Gastroesophageal sphincter (tissue), 4 donors: ENCODE measurements around the gene ABCF1. TPM values are rescaled to one million over a fixed set of nuclear protein-coding genes. Genes with fewer than 3 reads are reported as not detected.

Source experiments
- ATAC-seq: fragments of 150-250 bp; one replicate; pipeline ENCODE4 v1.9.1; 2016; ENCODE audit warnings: mild to moderate bottlenecking, moderate library complexity
- H3K27ac ChIP-seq, 4 donors: fragments of 200-600 bp; sonication (generic) in 3 of 4; 1 replicate in 3 of 4; 2 replicates in 1 of 4; pipeline ENCODE4 v1.5.1; 2016 to 2019
- H3K27me3 ChIP-seq: fragments of 200-600 bp; sonication (generic); one replicate; pipeline ENCODE4 v1.5.1; 2019
- H3K36me3 ChIP-seq, 2 donors: fragments of 200-600 bp; sonication (generic); one replicate each; pipeline ENCODE4 v1.5.1; 2019; ENCODE audit warnings: control low read depth in 1 of 2
- H3K4me1 ChIP-seq, 3 donors: fragments of 200-600 bp; sonication (generic); 1 replicate in 2 of 3; 2 replicates in 1 of 3; pipeline ENCODE4 v1.5.1; 2016 to 2019; ENCODE audit warnings: control low read depth in 2 of 3
- H3K4me3 ChIP-seq, 2 donors: fragments of 200-600 bp; sonication (generic); one replicate each; pipeline ENCODE4 v1.5.1; 2019; ENCODE audit warnings: mild to moderate bottlenecking in 1 of 2, moderate library complexity in 1 of 2
- H3K9me3 ChIP-seq, 3 donors: fragments of 200-600 bp; sonication (generic); one replicate each; pipeline ENCODE4 v1.5.1; 2017 to 2019; ENCODE audit warnings: control low read depth in 2 of 3
- EP300 ChIP-seq: sonication (generic); formaldehyde crosslinking; IDR thresholded peaks from one replicate; pipeline ENCODE4 v1.6.1; 2017; ENCODE audit warnings: antibody characterized with exemption, mild to moderate bottlenecking
- POLR2A ChIP-seq, 2 donors: fragments of 450-650 bp; IDR thresholded peaks; one replicate each; pipeline ENCODE4 v1.6.1; 2017; ENCODE audit warnings: antibody characterized with exemption in 2 of 2, mild to moderate bottlenecking in 2 of 2, moderate library complexity in 1 of 2
- POLR2AphosphoS5 ChIP-seq: sonication (generic); formaldehyde crosslinking; IDR thresholded peaks from one replicate; pipeline ENCODE4 v1.6.1; 2017; ENCODE audit warnings: antibody characterized with exemption
- WGBS, 2 donors: methylation state at CpG; one replicate each; pipeline ENCODE4 v1.1.5; 2018; ENCODE audit warnings: low coverage in 1 of 2; 5-methylcytosine and 5-hydroxymethylcytosine counted together
- total RNA-seq, 4 donors: library from RNA; depleted of rRNA; stranded (reverse); fragments of >200 nt; gene quantifications; one replicate each; pipeline ENCODE4 v1.1.0, GENCODE V29; 2016
- TF ChIP-seq, protein P1 (sequence below), 4 experiments: fragments of 200-600 bp in 2 of 4; fragments of 450-650 bp in 2 of 4; sonication (generic) in 1 of 4; IDR thresholded peaks; one replicate each; pipeline ENCODE4 v1.5.1; 2017 to 2019; ENCODE audit warnings: antibody characterized with exemption in 4 of 4, mild to moderate bottlenecking in 2 of 4, moderate library complexity in 2 of 4

ABCF1 gene
- total RNA-seq, 4 donors from 2014 or later = 42.8 to 63.6 (median 47.4) TPM

DNA sequence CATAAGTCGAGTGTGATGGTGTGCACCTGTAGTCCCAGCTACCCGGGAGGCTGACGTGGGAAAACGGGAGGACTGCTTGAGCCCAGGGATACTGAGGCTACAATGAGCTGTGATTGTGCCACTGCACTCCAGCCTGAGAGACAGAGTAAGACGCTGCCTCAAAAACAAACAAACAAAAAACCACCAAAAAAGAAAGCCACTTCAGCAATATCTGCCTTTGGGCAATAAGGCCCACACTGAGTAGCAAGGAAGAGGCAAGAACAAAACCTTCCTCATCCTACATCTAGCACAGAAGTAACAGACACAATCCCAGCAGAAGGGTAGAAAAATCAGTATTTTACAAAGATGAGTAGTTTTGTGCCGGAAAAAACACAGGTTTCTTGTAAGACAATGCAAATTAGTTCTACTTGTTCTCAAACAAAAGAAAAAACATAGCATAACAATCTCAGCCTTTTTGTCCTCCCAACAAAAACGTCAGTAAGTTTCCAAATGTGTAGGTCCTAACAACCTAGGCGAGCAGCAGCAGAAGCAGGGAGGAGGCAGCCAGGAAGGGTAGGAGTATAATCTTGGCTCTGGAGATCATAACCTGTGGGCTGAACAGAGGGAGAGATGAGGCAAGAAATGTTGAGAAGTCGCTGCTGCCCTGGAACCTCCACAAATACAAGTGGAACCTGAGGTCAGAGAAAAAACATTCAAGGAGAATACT is 40.1 kb downstream of the ABCF1 start:
- WGBS, 2 donors = 57 to 61% methylated on average over 3 to 5 of the region's 9 CpGs
- Histone ChIP-seq H3K27me3 (no peaks in the 10 kb centered on the region), H3K27ac (peak overlapping the region in 2 of 4 donors; percentile 39 to 92), H3K4me1 (peaks cover 30 to 77% (median 35%) of the 10 kb centered on the region in 3 donors), H3K36me3 (peaks cover 0 to 35% of the 10 kb centered on the region in 2 donors), H3K4me3 (no peak overlapping the region), H3K9me3 (no peaks in the 10 kb centered on the region)
- no peak for ATAC-seq
- TF ChIP-seq EP300 (no peak), POLR2A (IDR thresholded peaks at IDR 0.05) (no peak), POLR2AphosphoS5 (no peak)
- TF ChIP-seq, protein P1, sequence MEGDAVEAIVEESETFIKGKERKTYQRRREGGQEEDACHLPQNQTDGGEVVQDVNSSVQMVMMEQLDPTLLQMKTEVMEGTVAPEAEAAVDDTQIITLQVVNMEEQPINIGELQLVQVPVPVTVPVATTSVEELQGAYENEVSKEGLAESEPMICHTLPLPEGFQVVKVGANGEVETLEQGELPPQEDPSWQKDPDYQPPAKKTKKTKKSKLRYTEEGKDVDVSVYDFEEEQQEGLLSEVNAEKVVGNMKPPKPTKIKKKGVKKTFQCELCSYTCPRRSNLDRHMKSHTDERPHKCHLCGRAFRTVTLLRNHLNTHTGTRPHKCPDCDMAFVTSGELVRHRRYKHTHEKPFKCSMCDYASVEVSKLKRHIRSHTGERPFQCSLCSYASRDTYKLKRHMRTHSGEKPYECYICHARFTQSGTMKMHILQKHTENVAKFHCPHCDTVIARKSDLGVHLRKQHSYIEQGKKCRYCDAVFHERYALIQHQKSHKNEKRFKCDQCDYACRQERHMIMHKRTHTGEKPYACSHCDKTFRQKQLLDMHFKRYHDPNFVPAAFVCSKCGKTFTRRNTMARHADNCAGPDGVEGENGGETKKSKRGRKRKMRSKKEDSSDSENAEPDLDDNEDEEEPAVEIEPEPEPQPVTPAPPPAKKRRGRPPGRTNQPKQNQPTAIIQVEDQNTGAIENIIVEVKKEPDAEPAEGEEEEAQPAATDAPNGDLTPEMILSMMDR (IDR thresholded peaks at IDR 0.05) = no peak

DNA sequence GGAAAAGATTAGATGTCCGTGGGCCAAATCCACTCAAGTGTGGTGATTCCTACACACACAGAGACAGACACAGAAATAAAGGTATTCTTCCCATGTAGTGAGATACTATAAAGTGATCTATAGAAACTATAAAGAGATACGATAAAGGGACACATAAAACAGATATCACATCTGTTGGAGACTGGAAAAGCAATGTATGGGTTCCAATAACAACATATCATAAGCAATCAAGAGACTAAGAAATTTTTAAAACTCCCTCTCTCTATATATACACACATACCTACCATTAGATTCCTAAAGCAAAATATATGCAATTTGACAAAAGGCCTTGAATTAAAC is 40.6 kb downstream of the ABCF1 start:
- Histone ChIP-seq H3K4me3 (no peak overlapping the region), H3K36me3 (peaks cover 0 to 35% of the 10 kb centered on the region in 2 donors), H3K9me3 (no peaks in the 10 kb centered on the region), H3K27me3 (no peaks in the 10 kb centered on the region), H3K27ac (peak overlapping the region in 3 of 4 donors; percentile 39 to 92 (median 76)), H3K4me1 (peaks cover 30 to 74% (median 35%) of the 10 kb centered on the region in 3 donors)
- ATAC-seq = no peak
- WGBS, 2 donors = 59 to 61% methylated on average over 2 of the region's 2 CpGs
- TF ChIP-seq, protein P1 (IDR thresholded peaks at IDR 0.05) = no peak
- TF ChIP-seq EP300 (no peak), POLR2AphosphoS5 (no peak), POLR2A (IDR thresholded peaks at IDR 0.05) (no peak)

DNA sequence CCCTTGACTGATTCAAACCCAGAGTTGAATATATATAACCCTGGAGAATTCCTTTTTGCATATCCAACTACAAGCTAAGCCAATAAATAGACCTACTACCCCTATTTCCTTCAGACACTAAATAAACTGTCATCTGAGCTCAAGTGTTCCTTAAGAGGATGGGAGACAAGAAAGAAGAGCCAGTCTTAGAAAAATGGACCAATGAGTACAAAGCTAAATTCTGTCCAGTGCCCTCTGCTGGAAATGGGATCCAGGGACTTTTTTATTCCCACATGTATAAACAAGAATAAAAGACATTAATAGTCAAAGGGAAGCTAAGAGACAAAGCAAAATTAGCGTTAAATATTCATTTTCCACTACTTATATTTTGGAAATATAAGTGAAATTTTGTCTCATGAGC is 41.0 kb downstream of the ABCF1 start:
- WGBS, 2 donors = 44 to 67% methylated on average over 1 of the region's 1 CpG
- TF ChIP-seq, protein P1 (IDR thresholded peaks at IDR 0.05) = peak in 3 of 4 experiments; percentile 7 to 38 (median 35)
- TF ChIP-seq POLR2A (IDR thresholded peaks at IDR 0.05) (no peak), POLR2AphosphoS5 (no peak), EP300 (no peak)
- H3K4me1 ChIP-seq = peaks cover 30 to 71% (median 35%) of the 10 kb centered on the region in 3 donors
- peaks cover 0 to 31% of the 10 kb centered on the region in 2 donors for H3K36me3 ChIP-seq
- H3K9me3 ChIP-seq = no peaks in the 10 kb centered on the region
- no peak overlapping the region for H3K4me3 ChIP-seq
- ATAC-seq = no peak
- no peaks in the 10 kb centered on the region for H3K27me3 ChIP-seq
- H3K27ac ChIP-seq = peak overlapping the region in 3 of 4 donors; percentile 76 to 95 (median 92)

DNA sequence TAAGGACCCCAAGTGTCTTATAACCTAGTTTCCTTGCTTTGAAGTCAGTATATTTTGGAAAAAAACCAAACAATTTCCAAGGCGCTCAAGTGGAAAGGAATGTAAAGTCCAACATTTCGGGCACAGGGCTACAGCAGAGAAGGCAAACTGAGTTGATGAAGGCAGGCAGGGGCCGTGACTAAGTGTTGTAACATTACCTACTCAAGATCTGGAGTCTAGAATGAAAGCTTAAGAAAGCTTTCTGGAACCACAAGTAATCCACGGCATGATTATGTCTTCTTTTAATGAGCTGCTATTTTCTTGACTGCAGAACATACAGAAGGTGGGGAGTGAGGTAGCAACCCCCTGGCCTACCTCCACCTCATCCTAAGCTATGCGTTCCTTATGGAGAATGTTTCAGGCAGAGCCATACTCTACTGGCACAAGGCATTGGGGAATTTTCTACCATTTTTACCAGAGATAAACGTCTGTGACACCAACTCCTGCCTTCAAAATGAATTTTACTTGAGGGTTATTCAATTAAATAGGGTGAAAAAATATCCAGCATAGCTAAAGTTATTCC is 41.5 kb downstream of the ABCF1 start:
- 27 to 35% methylated on average over 5 to 6 of the region's 6 CpGs for WGBS, 2 donors
- peak overlapping the region; percentile 76 to 99 (median 94) for H3K27ac ChIP-seq
- H3K36me3 ChIP-seq = peaks cover 0 to 26% of the 10 kb centered on the region in 2 donors
- no peak overlapping the region for H3K4me3 ChIP-seq
- ATAC-seq = no peak
- peaks cover 30 to 66% (median 35%) of the 10 kb centered on the region in 3 donors for H3K4me1 ChIP-seq
- H3K9me3 ChIP-seq = no peaks in the 10 kb centered on the region
- H3K27me3 ChIP-seq = no peaks in the 10 kb centered on the region
- TF ChIP-seq POLR2A (IDR thresholded peaks at IDR 0.05) (no peak), POLR2AphosphoS5 (peak; percentile 34)

DNA sequence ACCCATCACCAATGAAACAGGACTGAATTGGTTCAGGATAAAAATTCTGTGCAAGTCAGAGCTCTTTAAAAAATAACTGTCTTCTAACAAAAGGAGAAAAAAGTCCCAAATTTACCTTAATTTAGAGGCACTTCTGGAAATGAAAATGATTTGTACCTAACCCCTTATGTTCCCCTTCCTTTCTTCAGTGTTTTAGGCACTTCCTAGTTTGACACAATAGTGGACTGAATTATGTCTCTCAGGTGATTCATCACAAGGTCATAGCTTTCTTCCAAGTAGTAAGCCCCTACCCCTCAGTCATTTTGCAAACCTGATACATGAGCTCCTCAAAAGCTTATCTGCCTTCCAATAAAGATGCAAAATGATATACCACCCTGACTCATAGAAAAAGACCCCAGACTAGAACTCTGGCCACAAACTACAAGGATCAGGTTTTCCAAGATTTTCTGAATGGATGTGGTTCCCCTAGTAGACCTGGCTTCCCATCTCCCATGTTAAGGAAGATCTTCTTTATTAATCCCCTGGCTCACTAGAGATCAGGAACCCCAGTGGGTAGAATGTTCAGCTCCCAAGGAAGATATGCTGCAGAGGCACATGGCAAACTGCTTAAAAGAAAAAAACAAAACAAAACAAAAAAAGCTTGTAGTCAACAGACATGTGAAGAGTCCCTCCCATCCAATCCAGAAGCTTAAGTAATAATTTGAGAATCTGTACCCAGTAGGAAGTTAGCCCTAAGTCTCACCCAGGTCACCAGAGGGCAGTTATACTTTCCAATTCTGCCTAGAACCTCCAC is 42.2 kb downstream of the ABCF1 start:
- peak overlapping the region; percentile 76 to 85 for H3K4me3 ChIP-seq
- no peaks in the 10 kb centered on the region for H3K9me3 ChIP-seq
- peaks cover 0 to 19% of the 10 kb centered on the region in 2 donors for H3K36me3 ChIP-seq
- peak overlapping the region; percentile 84 to 99 (median 94) for H3K27ac ChIP-seq
- peak; percentile 12 for TF ChIP-seq POLR2A (IDR thresholded peaks at IDR 0.05)
- peak; percentile 10 for TF ChIP-seq POLR2AphosphoS5
- TF ChIP-seq, protein P1 (IDR thresholded peaks at IDR 0.05) = no peak
- no peak for ATAC-seq
- H3K4me1 ChIP-seq = peaks cover 30 to 67% (median 36%) of the 10 kb centered on the region in 3 donors
- H3K27me3 ChIP-seq = no peaks in the 10 kb centered on the region
